Measurements from ENCODE around the gene PATJ. TPM values are rescaled to one million over a fixed set of nuclear protein-coding genes. Genes with fewer than 3 reads are reported as not detected.
"Not testable (repeated sequence)": the region's sequence is repeated elsewhere in the genome, so short reads cannot be mapped to it uniquely, and the experiment has no call there.

PATJ gene
- total RNA-seq, 1 donor from 2014 or later = 5.1 TPM

DNA sequence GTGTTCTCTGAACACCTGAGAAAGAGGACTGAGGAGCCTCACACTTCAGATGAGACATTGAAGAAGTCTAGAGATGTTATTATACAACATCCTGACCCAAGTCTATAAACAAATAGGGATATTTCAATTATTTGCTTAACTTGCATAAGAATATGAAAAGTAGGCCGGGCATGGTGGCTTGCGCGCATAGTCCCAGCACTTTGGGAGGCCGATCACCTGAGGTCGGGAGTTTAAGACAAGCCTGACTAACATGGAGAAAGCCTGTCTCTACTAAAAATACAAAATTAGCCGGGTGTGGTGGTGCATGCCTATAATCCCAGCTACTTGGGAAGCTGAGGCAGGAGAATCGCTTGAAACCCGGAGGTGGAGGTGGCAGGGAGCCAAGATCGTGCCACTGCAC lies 478.2 kb downstream of the PATJ start:
- H3K27me3 Mint-ChIP-seq; H3K4me1 Mint-ChIP-seq; H3K9me3 Mint-ChIP-seq; H3K36me3 Mint-ChIP-seq (ENCODE audit: low read depth); H3K27ac Mint-ChIP-seq; H3K4me3 Mint-ChIP-seq; DNase-seq; intact Hi-C loops (cut with micrococcal nuclease): not testable (repeated sequence)

- H3K27ac Mint-ChIP-seq = no peak overlapping the region
- no peaks in the 10 kb centered on the region for H3K36me3 Mint-ChIP-seq (ENCODE audit: low read depth)
- H3K4me3 Mint-ChIP-seq = no peak overlapping the region
- H3K9me3 Mint-ChIP-seq = no peaks in the 10 kb centered on the region
- H3K4me1 Mint-ChIP-seq = no peaks in the 10 kb centered on the region
- DNase-seq = no peak
- no peaks in the 10 kb centered on the region for H3K27me3 Mint-ChIP-seq
- intact Hi-C loops (cut with micrococcal nuclease) = no loop called here
These were observed 478.9 kb downstream of the PATJ start for GRCh38 chr1:62221171-62221570.

DNA sequence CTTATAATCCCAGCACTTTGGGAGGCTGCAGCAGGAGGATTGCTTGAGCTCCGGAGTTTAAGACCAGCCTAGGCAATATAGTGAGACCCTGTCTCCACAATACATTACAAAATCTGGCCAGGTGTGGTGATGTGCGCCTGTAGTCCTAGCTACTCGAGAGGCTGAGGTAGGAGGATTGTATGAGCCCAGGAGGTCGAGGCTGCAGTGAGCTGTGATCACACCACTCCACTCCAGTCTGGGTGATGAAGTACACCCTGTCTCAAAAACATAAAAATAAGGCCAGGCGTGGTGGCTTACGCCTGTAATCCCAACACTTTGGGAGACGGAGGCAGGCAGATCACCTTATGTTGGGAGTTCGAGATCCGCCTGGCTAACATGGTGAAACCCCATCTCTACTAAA lies 480.0 kb downstream of the PATJ start:
- no peak overlapping the region for H3K4me3 Mint-ChIP-seq
- H3K27me3 Mint-ChIP-seq = no peaks in the 10 kb centered on the region
- no peaks in the 10 kb centered on the region for H3K36me3 Mint-ChIP-seq (ENCODE audit: low read depth)
- DNase-seq = no peak
- intact Hi-C loops (cut with micrococcal nuclease) = no loop called here
- H3K9me3 Mint-ChIP-seq = no peaks in the 10 kb centered on the region
- no peak overlapping the region for H3K27ac Mint-ChIP-seq
- no peaks in the 10 kb centered on the region for H3K4me1 Mint-ChIP-seq

GRCh38 chr1:62224182-62224581 lies 481.9 kb downstream of the PATJ start:
- Mint-ChIP-seq H3K4me1 (no peaks in the 10 kb centered on the region), H3K27ac (no peak overlapping the region), H3K27me3 (no peaks in the 10 kb centered on the region), H3K9me3 (no peaks in the 10 kb centered on the region), H3K4me3 (no peak overlapping the region), H3K36me3 (ENCODE audit: low read depth) (no peaks in the 10 kb centered on the region)
- no peak for DNase-seq
- intact Hi-C loops (cut with micrococcal nuclease) = no loop called here

GRCh38 chr1:62227496-62227895 lies 485.2 kb downstream of the PATJ start:
- H3K4me1 Mint-ChIP-seq = no peaks in the 10 kb centered on the region
- H3K27me3 Mint-ChIP-seq = peaks cover 3% of the 10 kb centered on the region
- no peak overlapping the region for H3K27ac Mint-ChIP-seq
- DNase-seq = no peak
- H3K9me3 Mint-ChIP-seq = no peaks in the 10 kb centered on the region
- no peaks in the 10 kb centered on the region for H3K36me3 Mint-ChIP-seq (ENCODE audit: low read depth)
- no peak overlapping the region for H3K4me3 Mint-ChIP-seq
- intact Hi-C loops (cut with micrococcal nuclease) = no loop called here

Other genes starting within 250 kb of the PATJ start
- 29.8 and 32.9 TPM in 2 replicates for gene TM2D1, start 17.3 kb upstream of the PATJ start, total RNA-seq

Data from activated CD4-positive, alpha-beta T cell treated with anti-CD3 and anti-CD28 coated beads, Interleukin-2, amount 10 ng/mL, durations not matched to agents 24 days and 14 days (primary cell).